Activated CD8-positive, alpha-beta T cell treated with anti-CD3 and anti-CD28 coated beads, Interleukin-2, amount 10 ng/mL, durations not matched to agents 7 days and 5 days (primary cell): ENCODE measurements around the gene NMUR2. TPM values are rescaled to one million over a fixed set of nuclear protein-coding genes. Genes with fewer than 3 reads are reported as not detected.

Experiments used
- ATAC-seq: fragments of 150-1000 bp; cut with Tn5 transposase; one replicate; pipeline ENCODE4 v1.10.0; 2021; ENCODE audit warnings: moderate library complexity
- CTCF ChIA-PET: fragments of 350-600 bp; sonication (Branson Sonifier 250); formaldehyde crosslinking; loops from one replicate; lab custom pipeline; 2021; ENCODE audit warnings: antibody characterized with exemption; lab: Charles Lee
- POLR2A ChIA-PET: fragments of 350-600 bp; sonication (Branson Sonifier 250); formaldehyde crosslinking; loops from one replicate; lab custom pipeline; 2021; ENCODE audit warnings: antibody characterized with exemption; lab: Charles Lee
- DNase-seq: peaks from one replicate; pipeline ENCODE4 v3.0.0-alpha.2; 2020
- H3K27ac Mint-ChIP-seq: one replicate; pipeline ENCODE4 v1.8.0; 2021; ENCODE audit warnings: mild to moderate bottlenecking, mixed read lengths
- H3K27me3 Mint-ChIP-seq: one replicate; pipeline ENCODE4 v1.8.0; 2021; ENCODE audit warnings: low read depth, mixed read lengths
- H3K36me3 Mint-ChIP-seq: one replicate; pipeline ENCODE4 v1.8.0; 2021; ENCODE audit warnings: low read depth, mixed read lengths
- H3K4me1 Mint-ChIP-seq: one replicate; pipeline ENCODE4 v1.8.0; 2021; ENCODE audit warnings: low read depth, mixed read lengths
- H3K4me3 Mint-ChIP-seq: one replicate; pipeline ENCODE4 v1.8.0; 2021; ENCODE audit warnings: mild to moderate bottlenecking, mixed read lengths
- H3K9me3 Mint-ChIP-seq: one replicate; pipeline ENCODE4 v1.8.0; 2022; ENCODE audit warnings: mixed read lengths; ENCODE audit not compliant: insufficient read depth
- total RNA-seq, 2 experiments: library from RNA; stranded (reverse); gene quantifications; one replicate each; pipeline ENCODE4 v1.2.3, GENCODE V29; 2021

Gene NMUR2, protein sequence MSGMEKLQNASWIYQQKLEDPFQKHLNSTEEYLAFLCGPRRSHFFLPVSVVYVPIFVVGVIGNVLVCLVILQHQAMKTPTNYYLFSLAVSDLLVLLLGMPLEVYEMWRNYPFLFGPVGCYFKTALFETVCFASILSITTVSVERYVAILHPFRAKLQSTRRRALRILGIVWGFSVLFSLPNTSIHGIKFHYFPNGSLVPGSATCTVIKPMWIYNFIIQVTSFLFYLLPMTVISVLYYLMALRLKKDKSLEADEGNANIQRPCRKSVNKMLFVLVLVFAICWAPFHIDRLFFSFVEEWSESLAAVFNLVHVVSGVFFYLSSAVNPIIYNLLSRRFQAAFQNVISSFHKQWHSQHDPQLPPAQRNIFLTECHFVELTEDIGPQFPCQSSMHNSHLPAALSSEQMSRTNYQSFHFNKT
- not detected for total RNA-seq

GRCh38 chr5:152405145-152405544 is at the start of gene NMUR2:
Gene NMUR2, minus strand, starts transcription at chr5:152405279. Its CDS starts 166 bp downstream, at chr5:152405113.
- DNase-seq (no peak), ATAC-seq (no peak)
- ChIA-PET POLR2A (no interaction called here), CTCF (no interaction called here)
- Mint-ChIP-seq H3K27me3 (no peaks in the 10 kb centered on the region), H3K4me1 (peaks cover 2% of the 10 kb centered on the region), H3K4me3 (no peak within 1 kb of the TSS), H3K36me3 (no peaks in the 10 kb centered on the region), H3K9me3 (no peaks in the 10 kb centered on the region), H3K27ac (no peak within 1 kb of the TSS)

DNA sequence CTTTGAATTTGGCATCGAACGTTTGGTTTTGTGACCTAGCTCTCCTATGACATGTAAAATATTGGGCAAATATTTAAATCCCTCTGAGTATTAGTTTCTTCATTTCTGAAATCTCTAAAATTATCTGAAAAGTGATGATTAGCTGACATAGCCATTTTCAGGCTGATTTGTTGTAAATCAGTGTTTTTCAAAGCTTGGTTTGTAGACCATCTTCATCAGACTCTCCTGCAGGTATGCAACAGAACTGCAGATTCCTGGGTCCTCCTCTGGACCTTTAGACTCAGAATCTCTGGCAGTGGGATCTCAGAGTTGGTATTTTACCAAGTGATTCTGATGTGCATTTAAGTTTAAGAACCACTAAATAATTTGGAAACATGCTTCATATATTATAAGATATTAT is 38.9 kb upstream of the NMUR2 start:
- Mint-ChIP-seq H3K36me3 (no peaks in the 10 kb centered on the region), H3K4me1 (no peaks in the 10 kb centered on the region), H3K9me3 (no peaks in the 10 kb centered on the region), H3K27ac (no peak overlapping the region), H3K4me3 (no peak overlapping the region), H3K27me3 (no peaks in the 10 kb centered on the region)
- ChIA-PET POLR2A (no interaction called here), CTCF (no interaction called here)
- DNase-seq (no peak), ATAC-seq (no peak)

DNA sequence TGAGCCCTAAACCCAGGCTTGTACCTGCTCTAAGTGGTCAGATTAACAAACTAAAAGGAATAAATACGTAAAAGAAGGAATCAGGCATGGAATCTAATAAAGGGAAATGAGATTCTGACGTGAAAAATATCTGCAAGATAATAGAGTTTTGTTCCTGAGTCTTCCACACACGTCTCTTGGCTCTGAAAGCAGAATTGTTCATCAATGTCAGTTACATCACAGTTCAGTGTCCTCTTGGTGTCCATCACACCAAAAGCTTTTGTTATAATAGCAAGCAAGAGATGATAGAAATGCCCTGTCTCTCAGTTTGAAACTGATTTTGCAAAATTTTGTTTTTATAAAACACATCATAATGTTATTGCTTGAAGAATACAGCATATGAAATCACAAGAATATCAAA is 34.7 kb upstream of the NMUR2 start:
- H3K4me3 Mint-ChIP-seq, result no peak overlapping the region
- no peaks in the 10 kb centered on the region for H3K27me3 Mint-ChIP-seq
- H3K36me3 Mint-ChIP-seq, result no peaks in the 10 kb centered on the region
- no peaks in the 10 kb centered on the region for H3K4me1 Mint-ChIP-seq
- CTCF ChIA-PET, result no interaction called here
- POLR2A ChIA-PET, result no interaction called here
- no peaks in the 10 kb centered on the region for H3K9me3 Mint-ChIP-seq
- H3K27ac Mint-ChIP-seq, result no peak overlapping the region
- DNase-seq (no peak), ATAC-seq (no peak)

DNA sequence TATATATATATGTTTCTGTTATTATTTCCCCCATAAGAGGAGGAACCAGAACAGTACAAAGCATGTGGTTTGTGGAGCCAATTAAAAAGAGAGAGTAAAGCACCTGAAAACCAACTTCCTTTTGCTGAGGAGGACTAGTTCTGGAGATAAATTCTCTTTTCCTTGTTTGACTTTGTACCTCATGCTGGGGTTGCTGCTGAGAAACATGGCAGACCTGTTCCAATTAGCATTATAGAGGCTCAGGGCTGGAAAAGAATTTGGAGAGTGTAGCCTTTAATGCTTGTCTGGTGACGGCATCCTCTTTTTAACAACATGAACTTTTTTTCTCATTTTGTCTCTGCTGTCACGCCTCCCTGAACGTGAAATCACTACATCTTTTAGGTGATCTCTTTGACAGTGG is 32.8 kb upstream of the NMUR2 start:
- Mint-ChIP-seq H3K4me1 (no peaks in the 10 kb centered on the region), H3K9me3 (no peaks in the 10 kb centered on the region), H3K36me3 (no peaks in the 10 kb centered on the region), H3K4me3 (no peak overlapping the region), H3K27me3 (no peaks in the 10 kb centered on the region), H3K27ac (no peak overlapping the region)
- no peak for ATAC-seq
- no peak for DNase-seq
- POLR2A ChIA-PET, result no interaction called here
- CTCF ChIA-PET, result no interaction called here

DNA sequence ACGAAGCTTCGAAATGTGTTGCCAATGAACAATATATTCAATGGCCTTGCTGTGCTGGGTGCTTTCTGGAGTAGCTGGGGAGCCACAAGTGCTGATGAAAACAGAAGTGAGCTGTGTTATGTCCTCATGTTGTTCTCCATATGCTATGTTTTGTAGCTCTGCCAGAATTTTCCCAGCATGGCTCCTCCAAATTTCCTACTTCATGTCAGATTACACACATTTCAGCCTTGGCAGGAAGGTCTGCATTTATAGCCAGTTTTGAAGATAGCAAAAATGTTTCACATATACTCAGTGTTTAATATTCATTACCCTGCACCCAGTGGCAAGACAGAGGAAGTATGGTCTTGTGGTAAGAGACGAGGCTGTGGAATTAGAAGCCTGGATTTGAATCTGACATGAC is 22.6 kb upstream of the NMUR2 start:
- Mint-ChIP-seq H3K36me3 (no peaks in the 10 kb centered on the region), H3K9me3 (no peaks in the 10 kb centered on the region), H3K27ac (no peak overlapping the region), H3K4me3 (no peak overlapping the region), H3K4me1 (no peaks in the 10 kb centered on the region), H3K27me3 (no peaks in the 10 kb centered on the region)
- no peak for ATAC-seq
- DNase-seq, result no peak
- POLR2A ChIA-PET, result no interaction called here
- CTCF ChIA-PET, result no interaction called here

DNA sequence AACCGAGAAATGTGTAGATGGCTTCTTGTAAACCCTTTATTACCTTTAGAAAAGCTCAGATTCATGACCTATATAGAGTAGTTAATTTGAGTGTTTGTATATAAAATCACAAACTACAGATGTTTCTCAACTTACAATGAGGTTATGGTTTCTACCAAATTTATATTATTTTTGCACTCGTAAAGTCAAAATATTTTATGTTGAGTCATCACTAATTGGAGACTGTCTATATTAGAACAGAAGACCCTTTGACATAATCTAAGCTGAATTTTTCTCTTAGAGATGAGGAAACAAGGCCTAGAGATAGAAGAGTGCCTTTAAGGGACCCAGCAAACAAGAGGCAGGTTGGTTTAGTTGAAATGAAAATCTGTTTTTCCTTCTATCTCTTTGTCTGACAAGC is 20.0 kb upstream of the NMUR2 start:
- no peak overlapping the region for H3K4me3 Mint-ChIP-seq
- no peak overlapping the region for H3K27ac Mint-ChIP-seq
- ATAC-seq (no peak), DNase-seq (no peak)
- no peaks in the 10 kb centered on the region for H3K27me3 Mint-ChIP-seq
- POLR2A ChIA-PET, result no interaction called here
- no peaks in the 10 kb centered on the region for H3K36me3 Mint-ChIP-seq
- H3K9me3 Mint-ChIP-seq, result no peaks in the 10 kb centered on the region
- CTCF ChIA-PET, result interaction anchor here (0.6 kb wide), 1 partner anchor 71 kb away, joined by 3 read pairs; no protein-coding TSS in a partner anchor
- no peaks in the 10 kb centered on the region for H3K4me1 Mint-ChIP-seq

GRCh38 chr5:152424501-152424900 is 19.4 kb upstream of the NMUR2 start:
- no peaks in the 10 kb centered on the region for H3K9me3 Mint-ChIP-seq
- no peak overlapping the region for H3K27ac Mint-ChIP-seq
- no peak for ATAC-seq
- H3K4me3 Mint-ChIP-seq, result no peak overlapping the region
- H3K4me1 Mint-ChIP-seq, result no peaks in the 10 kb centered on the region
- POLR2A ChIA-PET, result no interaction called here
- no peak for DNase-seq
- no peaks in the 10 kb centered on the region for H3K36me3 Mint-ChIP-seq
- CTCF ChIA-PET, result no interaction called here
- H3K27me3 Mint-ChIP-seq, result no peaks in the 10 kb centered on the region

DNA sequence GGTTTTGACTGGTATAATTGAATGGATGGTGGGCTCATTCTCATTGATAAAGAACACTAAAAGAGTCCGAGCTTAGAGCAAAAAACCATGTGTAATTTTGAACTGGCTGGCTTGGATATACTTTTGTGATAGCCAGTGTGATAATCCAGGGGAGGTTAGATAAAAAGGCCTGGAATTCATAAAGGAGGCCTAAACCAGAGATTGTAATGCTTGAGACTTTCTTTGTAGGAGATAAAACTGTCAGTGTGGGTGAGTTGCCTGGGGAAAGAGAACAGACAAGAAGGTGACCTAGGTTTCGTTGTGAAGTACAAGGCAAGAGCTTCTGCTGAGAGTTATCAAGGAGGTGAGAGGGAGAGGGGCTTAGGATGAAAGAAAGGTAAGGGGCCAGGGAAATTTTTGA is 17.0 kb upstream of the NMUR2 start:
- no peak overlapping the region for H3K27ac Mint-ChIP-seq
- no peak for DNase-seq
- H3K4me3 Mint-ChIP-seq, result no peak overlapping the region
- no peaks in the 10 kb centered on the region for H3K36me3 Mint-ChIP-seq
- no peaks in the 10 kb centered on the region for H3K27me3 Mint-ChIP-seq
- H3K9me3 Mint-ChIP-seq, result no peaks in the 10 kb centered on the region
- ATAC-seq, result no peak
- ChIA-PET POLR2A (no interaction called here), CTCF (no interaction called here)
- no peaks in the 10 kb centered on the region for H3K4me1 Mint-ChIP-seq

GRCh38 chr5:152412129-152412528 is 7.0 kb upstream of the NMUR2 start:
- H3K27me3 Mint-ChIP-seq, result no peaks in the 10 kb centered on the region
- no peaks in the 10 kb centered on the region for H3K9me3 Mint-ChIP-seq
- DNase-seq (no peak), ATAC-seq (no peak)
- ChIA-PET CTCF (no interaction called here), POLR2A (no interaction called here)
- no peak overlapping the region for H3K27ac Mint-ChIP-seq
- no peaks in the 10 kb centered on the region for H3K36me3 Mint-ChIP-seq
- no peak overlapping the region for H3K4me3 Mint-ChIP-seq
- no peaks in the 10 kb centered on the region for H3K4me1 Mint-ChIP-seq

- POLR2A ChIA-PET, result no interaction called here
Observed at GRCh38 chr5:152406082-152406481, 1.0 kb upstream of the NMUR2 start.

GRCh38 chr5:152404494-152404893 is 585 bp downstream of the NMUR2 start:
- Mint-ChIP-seq H3K27ac (no peak overlapping the region), H3K27me3 (no peaks in the 10 kb centered on the region), H3K36me3 (no peaks in the 10 kb centered on the region), H3K4me1 (peaks cover 2% of the 10 kb centered on the region), H3K9me3 (no peaks in the 10 kb centered on the region), H3K4me3 (no peak overlapping the region)
- POLR2A ChIA-PET, result no interaction called here
- ATAC-seq (no peak), DNase-seq (no peak)
- CTCF ChIA-PET, result no interaction called here

More at GRCh38 chr5:152406082-152406481, 1.0 kb upstream of the NMUR2 start:
- Mint-ChIP-seq H3K4me3 (no peak overlapping the region), H3K4me1 (peaks cover 2% of the 10 kb centered on the region), H3K36me3 (no peaks in the 10 kb centered on the region), H3K27ac (no peak overlapping the region), H3K27me3 (no peaks in the 10 kb centered on the region), H3K9me3 (no peaks in the 10 kb centered on the region)
- ATAC-seq, result no peak
- no peak for DNase-seq
- CTCF ChIA-PET, result no interaction called here

- POLR2A ChIA-PET, result no interaction called here
- ATAC-seq, result no peak
Observed at GRCh38 chr5:152403046-152403445, 2.0 kb downstream of the NMUR2 start.

GRCh38 chr5:152400846-152401245 is 4.2 kb downstream of the NMUR2 start:
- CTCF ChIA-PET, result no interaction called here
- Mint-ChIP-seq H3K9me3 (no peaks in the 10 kb centered on the region), H3K27ac (no peak overlapping the region), H3K4me1 (peaks cover 3% of the 10 kb centered on the region), H3K27me3 (no peaks in the 10 kb centered on the region), H3K36me3 (no peaks in the 10 kb centered on the region), H3K4me3 (no peak overlapping the region)
- no peak for DNase-seq
- no peak for ATAC-seq
- POLR2A ChIA-PET, result no interaction called here

More at GRCh38 chr5:152403046-152403445, 2.0 kb downstream of the NMUR2 start:
- CTCF ChIA-PET, result no interaction called here
- Mint-ChIP-seq H3K4me3 (no peak overlapping the region), H3K4me1 (peaks cover 2% of the 10 kb centered on the region), H3K27me3 (no peaks in the 10 kb centered on the region), H3K9me3 (no peaks in the 10 kb centered on the region), H3K27ac (no peak overlapping the region), H3K36me3 (no peaks in the 10 kb centered on the region)
- no peak for DNase-seq
